Vagina (tissue), 2 donors: ENCODE data around the gene SHLD2.

ENCODE experiments used
- CTCF ChIP-seq, 3 experiments: fragments of 450-650 bp in 2 of 3; fragments of 200-600 bp in 1 of 3; sonication (generic) in 1 of 3; IDR thresholded peaks; one replicate each; pipeline ENCODE4 v1.5.1; 2017 to 2019; ENCODE audit warnings: antibody characterized with exemption in 3 of 3, mild to moderate bottlenecking in 2 of 3, moderate library complexity in 2 of 3
- POLR2A ChIP-seq, 2 donors: fragments of 450-650 bp; IDR thresholded peaks; one replicate each; pipeline ENCODE4 v1.6.1; 2017; ENCODE audit warnings: antibody characterized with exemption in 2 of 2, mild to moderate bottlenecking in 2 of 2, moderate library complexity in 2 of 2
- POLR2AphosphoS5 ChIP-seq, 2 donors: sonication (generic); formaldehyde crosslinking; IDR thresholded peaks; one replicate each; pipeline ENCODE4 v1.9.0; 2017; ENCODE audit warnings: antibody characterized with exemption in 2 of 2, mild to moderate bottlenecking in 2 of 2, low read depth in 1 of 2; ENCODE audit not compliant: insufficient read depth in 1 of 2

DNA sequence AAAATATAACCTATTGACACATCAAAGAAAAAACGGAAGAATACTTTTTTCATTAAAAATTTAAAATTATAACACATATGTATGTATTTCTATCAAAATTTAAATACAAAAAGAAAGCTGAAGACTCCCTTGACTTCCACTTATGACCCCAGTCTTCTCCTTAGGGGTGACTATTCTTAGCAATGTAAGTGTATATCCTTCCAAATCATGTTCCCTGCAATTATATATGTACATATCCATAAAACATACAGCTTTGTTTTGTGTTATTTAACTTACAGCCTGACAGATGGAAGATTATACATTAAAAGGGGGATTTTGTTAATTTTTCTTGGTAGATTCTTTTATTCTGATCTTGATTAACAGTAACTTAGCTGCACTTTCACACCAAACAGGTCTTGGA is 9.5 kb upstream of the SHLD2 start:
- TF ChIP-seq CTCF (IDR thresholded peaks at IDR 0.05) (no peak), POLR2AphosphoS5 (IDR thresholded peaks at IDR 0.05; ENCODE audit: insufficient read depth in 1 of 2, low read depth in 1 of 2) (no peak), POLR2A (IDR thresholded peaks at IDR 0.05) (no peak)
